OCI-LY1 (cell line): ENCODE results near the gene ANTXR1.

Experiments
- EZH2 ChIP-seq: fragments of 200-600 bp; sonication (generic), shearing (Covaris generic); IDR thresholded peaks from 2 replicates; pipeline ENCODE4 v1.8.0; 2017; ENCODE audit warnings: borderline replicate concordance, mixed run types, mild to moderate bottlenecking, antibody characterized with exemption, low read length, moderate library complexity, mixed read lengths
- TF ChIP-seq, protein P1 (sequence below): fragments of 200-600 bp; sonication (generic), shearing (Covaris generic); IDR thresholded peaks from 2 replicates; pipeline ENCODE4 v1.5.1; 2017; ENCODE audit warnings: mild to moderate bottlenecking, antibody characterized with exemption, low read length, moderate library complexity, mixed read lengths

DNA sequence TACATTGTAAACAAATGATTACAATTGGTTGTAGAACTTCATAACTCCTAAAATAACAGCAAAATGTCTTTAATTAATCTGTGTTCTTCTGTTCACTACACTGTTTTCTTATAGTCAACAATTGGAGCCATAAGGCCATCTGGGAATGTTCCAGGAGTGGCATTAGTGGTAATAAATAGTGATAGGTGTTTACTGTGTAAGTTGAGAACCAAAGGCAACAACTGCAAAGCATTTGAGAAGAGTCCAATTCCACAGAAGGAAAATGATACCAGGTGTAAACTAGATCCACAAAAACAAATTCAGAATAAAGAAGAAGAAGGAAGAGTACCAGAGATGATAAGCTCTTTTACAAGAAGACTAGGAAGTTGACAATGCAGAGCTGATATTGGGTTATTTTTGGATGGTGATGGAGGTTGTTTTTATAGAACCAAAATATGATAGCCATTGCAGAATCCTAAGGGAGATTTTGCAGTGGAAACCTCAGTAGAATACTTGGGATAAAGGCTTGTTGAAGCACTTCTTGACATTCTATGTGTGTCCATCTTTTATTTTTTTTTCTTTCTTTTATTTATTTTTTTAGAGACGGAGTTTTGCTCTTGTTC, 52.9 kb downstream of the ANTXR1 start:
- TF ChIP-seq, protein P1, sequence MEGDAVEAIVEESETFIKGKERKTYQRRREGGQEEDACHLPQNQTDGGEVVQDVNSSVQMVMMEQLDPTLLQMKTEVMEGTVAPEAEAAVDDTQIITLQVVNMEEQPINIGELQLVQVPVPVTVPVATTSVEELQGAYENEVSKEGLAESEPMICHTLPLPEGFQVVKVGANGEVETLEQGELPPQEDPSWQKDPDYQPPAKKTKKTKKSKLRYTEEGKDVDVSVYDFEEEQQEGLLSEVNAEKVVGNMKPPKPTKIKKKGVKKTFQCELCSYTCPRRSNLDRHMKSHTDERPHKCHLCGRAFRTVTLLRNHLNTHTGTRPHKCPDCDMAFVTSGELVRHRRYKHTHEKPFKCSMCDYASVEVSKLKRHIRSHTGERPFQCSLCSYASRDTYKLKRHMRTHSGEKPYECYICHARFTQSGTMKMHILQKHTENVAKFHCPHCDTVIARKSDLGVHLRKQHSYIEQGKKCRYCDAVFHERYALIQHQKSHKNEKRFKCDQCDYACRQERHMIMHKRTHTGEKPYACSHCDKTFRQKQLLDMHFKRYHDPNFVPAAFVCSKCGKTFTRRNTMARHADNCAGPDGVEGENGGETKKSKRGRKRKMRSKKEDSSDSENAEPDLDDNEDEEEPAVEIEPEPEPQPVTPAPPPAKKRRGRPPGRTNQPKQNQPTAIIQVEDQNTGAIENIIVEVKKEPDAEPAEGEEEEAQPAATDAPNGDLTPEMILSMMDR, result no peak
- TF ChIP-seq EZH2, result no peak
